ENCODE measurements around the gene PRSS16. TPM values are rescaled to one million over a fixed set of nuclear protein-coding genes. Genes with fewer than 3 reads are reported as not detected.
"Not testable (repeated sequence)": the region's sequence is repeated elsewhere in the genome, so short reads cannot be mapped to it uniquely, and the experiment has no call there.

PRSS16 gene
- total RNA-seq, 6 donors from 2014 or later: 11.9 to 21.0 (median 14.6) TPM

GRCh38 chr6:27216874-27217273 is 30.6 kb upstream of the PRSS16 start:
- Histone ChIP-seq H3K4me1 (no peaks in the 10 kb centered on the region), H3K27me3 (peaks cover 0 to 2% (median 0%) of the 10 kb centered on the region in 4 donors), H3K27ac (no peak overlapping the region), H3K9me3 (peaks cover 0 to 3% (median 0%) of the 10 kb centered on the region in 4 donors), H3K36me3 (no peaks in the 10 kb centered on the region), H3K4me3 (no peak overlapping the region)
- TF ChIP-seq CTCF (IDR thresholded peaks at IDR 0.05) (no peak), EP300 (IDR thresholded peaks at IDR 0.05) (no peak), POLR2AphosphoS5 (IDR thresholded peaks at IDR 0.05) (no peak), POLR2A (IDR thresholded peaks at IDR 0.05) (no peak)
- 89 to 94% methylated on average over 20 to 21 of the region's 21 CpGs for WGBS, 2 donors
- ATAC-seq (ENCODE audit: low FRiP score in 2 of 2) (no peak), DNase-seq (no peak)

GRCh38 chr6:27222971-27223370 is 24.5 kb upstream of the PRSS16 start:
- H3K36me3 ChIP-seq; H3K9me3 ChIP-seq; H3K27me3 ChIP-seq; H3K4me3 ChIP-seq; ATAC-seq (ENCODE audit: low FRiP score in 2 of 2); H3K27ac ChIP-seq; H3K4me1 ChIP-seq; DNase-seq: not testable (repeated sequence)
- whole genome bisulfite sequencing, 2 donors: 90 to 91% methylated on average over 15 of the region's 15 CpGs

GRCh38 chr6:27224729-27225128 is 22.8 kb upstream of the PRSS16 start:
- Histone ChIP-seq H3K4me1 (no peaks in the 10 kb centered on the region), H3K9me3 (no peaks in the 10 kb centered on the region), H3K27me3 (peaks cover 0 to 4% (median 0%) of the 10 kb centered on the region in 4 donors), H3K36me3 (no peaks in the 10 kb centered on the region), H3K27ac (no peak overlapping the region), H3K4me3 (no peak overlapping the region)
- ATAC-seq (ENCODE audit: low FRiP score in 2 of 2): no peak
- DNase-seq: no peak
- 61 to 64% methylated on average over 4 of the region's 4 CpGs for WGBS, 2 donors
- TF ChIP-seq CTCF (IDR thresholded peaks at IDR 0.05) (no peak), EP300 (IDR thresholded peaks at IDR 0.05) (no peak), POLR2A (IDR thresholded peaks at IDR 0.05) (no peak), POLR2AphosphoS5 (IDR thresholded peaks at IDR 0.05) (no peak)

- Histone ChIP-seq H3K27ac (no peak overlapping the region), H3K4me1 (no peaks in the 10 kb centered on the region), H3K27me3 (peaks cover 0 to 4% (median 0%) of the 10 kb centered on the region in 4 donors), H3K4me3 (no peak overlapping the region), H3K36me3 (no peaks in the 10 kb centered on the region), H3K9me3 (no peaks in the 10 kb centered on the region)
- DNase-seq (no peak), ATAC-seq (ENCODE audit: low FRiP score in 2 of 2) (no peak)
- 64 to 72% methylated on average over 5 of the region's 5 CpGs for WGBS, 2 donors
- TF ChIP-seq POLR2A (IDR thresholded peaks at IDR 0.05) (no peak), CTCF (IDR thresholded peaks at IDR 0.05) (no peak), POLR2AphosphoS5 (IDR thresholded peaks at IDR 0.05) (no peak), EP300 (IDR thresholded peaks at IDR 0.05) (no peak)
Observed at GRCh38 chr6:27228963-27229477, 18.5 kb upstream of the PRSS16 start.

- H3K4me1 ChIP-seq: no peaks in the 10 kb centered on the region
- peaks cover 0 to 8% (median 2%) of the 10 kb centered on the region in 4 donors for H3K27me3 ChIP-seq
- TF ChIP-seq CTCF (IDR thresholded peaks at IDR 0.05) (no peak), POLR2A (IDR thresholded peaks at IDR 0.05) (no peak), EP300 (IDR thresholded peaks at IDR 0.05) (no peak), POLR2AphosphoS5 (IDR thresholded peaks at IDR 0.05) (no peak)
- no peak overlapping the region for H3K27ac ChIP-seq
- 33 to 35% methylated on average over 7 of the region's 7 CpGs for WGBS, 2 donors
- H3K9me3 ChIP-seq: no peaks in the 10 kb centered on the region
- no peak overlapping the region for H3K4me3 ChIP-seq
- DNase-seq: no peak
- H3K36me3 ChIP-seq: no peaks in the 10 kb centered on the region
- ATAC-seq (ENCODE audit: low FRiP score in 2 of 2): no peak
Observed at GRCh38 chr6:27230758-27231111, 16.8 kb upstream of the PRSS16 start.
